ENCODE measurements around the gene UNKL. TPM values are rescaled to one million over a fixed set of nuclear protein-coding genes. Genes with fewer than 3 reads are reported as not detected.

The UNKL gene
- total and polyA plus RNA-seq, 2 of the 8 experiments (the other 6 are each of a cell fraction or from before 2014, with no cell fraction given) = 25.1 to 31.8 TPM

DNA sequence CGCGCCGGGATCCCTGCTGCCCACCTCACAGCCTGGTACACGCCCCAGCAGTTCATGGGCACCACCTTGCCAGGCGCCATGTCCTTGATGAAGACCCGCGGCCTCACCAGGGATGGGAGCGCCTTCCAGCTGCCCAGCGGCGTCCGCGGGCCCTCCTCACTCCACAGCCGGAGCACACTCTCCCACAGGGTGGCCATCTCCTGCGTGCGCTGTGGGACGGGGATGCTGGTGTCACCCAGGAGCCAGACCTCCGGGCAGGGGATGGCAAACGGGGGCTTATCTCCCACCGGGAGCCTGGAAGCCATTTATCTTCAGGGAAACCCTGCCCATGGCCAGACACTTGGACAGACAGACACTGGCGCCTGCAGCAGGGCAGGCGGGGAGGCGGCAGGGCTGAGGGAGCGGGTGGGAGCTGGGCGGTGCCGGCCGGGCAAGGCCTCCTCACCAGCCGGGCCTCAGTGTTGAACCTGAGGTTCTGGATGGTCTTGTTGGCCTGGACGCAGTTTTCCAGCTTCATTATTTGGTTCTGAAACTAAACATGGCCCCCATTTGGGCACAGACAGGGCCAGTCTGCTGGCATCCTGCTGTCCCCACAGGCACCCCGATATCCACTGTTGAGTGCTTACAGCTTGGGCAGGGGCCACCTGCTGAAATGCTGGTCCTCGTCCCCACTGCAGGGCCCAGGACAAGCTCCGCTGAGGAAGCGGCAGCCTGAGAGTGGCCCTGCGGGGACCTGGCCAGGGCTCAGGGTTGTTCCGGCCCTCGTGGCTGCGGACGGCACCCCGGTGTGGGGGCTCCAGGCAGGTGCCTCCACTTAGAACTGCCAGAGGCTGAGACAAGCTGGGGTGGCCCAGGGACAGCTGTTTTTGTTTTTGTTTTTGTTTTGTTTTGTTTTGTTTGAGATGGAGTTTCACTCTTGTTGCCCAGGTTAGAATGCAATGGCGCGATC is 20.4 kb upstream of the UNKL start (continued):
- TF ChIP-seq, protein P1, sequence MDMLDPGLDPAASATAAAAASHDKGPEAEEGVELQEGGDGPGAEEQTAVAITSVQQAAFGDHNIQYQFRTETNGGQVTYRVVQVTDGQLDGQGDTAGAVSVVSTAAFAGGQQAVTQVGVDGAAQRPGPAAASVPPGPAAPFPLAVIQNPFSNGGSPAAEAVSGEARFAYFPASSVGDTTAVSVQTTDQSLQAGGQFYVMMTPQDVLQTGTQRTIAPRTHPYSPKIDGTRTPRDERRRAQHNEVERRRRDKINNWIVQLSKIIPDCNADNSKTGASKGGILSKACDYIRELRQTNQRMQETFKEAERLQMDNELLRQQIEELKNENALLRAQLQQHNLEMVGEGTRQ (IDR thresholded peaks at IDR 0.05; ENCODE audit: low read length) = no peak
- TF ChIP-seq SAP30 (IDR thresholded peaks at IDR 0.05; ENCODE audit: insufficient read depth, insufficient replicate concordance, low read length) (no peak), POLR2AphosphoS5 (IDR thresholded peaks at IDR 0.05; ENCODE audit: low read depth, low read length) (no peak)
